Epithelial cell of umbilical artery (primary cell): Measurements from ENCODE around the gene CDK5R1. TPM values are rescaled to one million over a fixed set of nuclear protein-coding genes. Genes with fewer than 3 reads are reported as not detected.

Experiments
- total RNA-seq: library from RNA; depleted of rRNA; stranded (reverse); fragments of >200 nt; gene quantifications from 2 replicates; pipeline ENCODE4 v1.2.3, GENCODE V29; 2014

CDK5R1 gene
- total RNA-seq = 1.4 and 1.9 TPM in 2 replicates

GRCh38 chr17:32486701-32487472 is at the start of gene CDK5R1:
CDK5R1 (plus strand) TSS chr17:32486993; CDS start chr17:32487621, 628 bp downstream.

GRCh38 chr17:32444301-32445073 is 42.3 kb upstream of the CDK5R1 start, which contains the start of gene PSMD11:
PSMD11 (plus strand) TSS chr17:32444510; CDS start chr17:32444524, 14 bp downstream.

Other genes starting within 250 kb of the CDK5R1 start
- gene RHBDL3, start 221.2 kb upstream of the CDK5R1 start, total RNA-seq = under 0.01 TPM in 1 of 2 replicates, not detected in the other
- 16.6 and 22.0 TPM in 2 replicates for gene C17orf75, start 144.8 kb upstream of the CDK5R1 start, total RNA-seq
- 68.9 and 133 TPM in 2 replicates for gene ZNF207, start 136.8 kb upstream of the CDK5R1 start, total RNA-seq
- gene PSMD11, start 42.5 kb upstream of the CDK5R1 start, total RNA-seq = 142 and 171 TPM in 2 replicates